ENCODE data around the gene SRR.
"Not testable (repeated sequence)": the region's sequence is repeated elsewhere in the genome, so short reads cannot be mapped to it uniquely, and the experiment has no call there.

SRR gene

GRCh38 chr17:2303204-2304188, at the start of gene SRR, which contains the start of gene SMG6:
TSS of gene SRR (plus strand) at chr17:2303950. CDS start at chr17:2315561, 11,611 bp downstream.
TSS of gene SMG6 (minus strand) at chr17:2303785. CDS start at chr17:2303720, 65 bp downstream.
- peak; percentile 79 for DNase-seq (ENCODE audit: low read depth)

GRCh38 chr17:2258830-2259229, 44.9 kb upstream of the SRR start:
- not testable (repeated sequence) for DNase-seq (ENCODE audit: low read depth)

GRCh38 chr17:2259769-2260536, 43.8 kb upstream of the SRR start:
- no peak for DNase-seq (ENCODE audit: low read depth)

GRCh38 chr17:2262135-2262587, 41.6 kb upstream of the SRR start:
- DNase-seq (ENCODE audit: low read depth), result peak; percentile 73

- no peak for DNase-seq (ENCODE audit: low read depth)
These were observed 40.3 kb upstream of the SRR start for GRCh38 chr17:2263183-2264066.

- no peak for DNase-seq (ENCODE audit: low read depth)
These were observed 39.5 kb upstream of the SRR start for GRCh38 chr17:2264067-2264860.

- DNase-seq (ENCODE audit: low read depth), result not testable (repeated sequence)
These were observed 38.6 kb upstream of the SRR start for GRCh38 chr17:2265166-2265565.

- DNase-seq (ENCODE audit: low read depth), result no peak
These were observed 37.5 kb upstream of the SRR start for GRCh38 chr17:2266045-2266864.

- DNase-seq (ENCODE audit: low read depth), result no peak
These were observed 36.9 kb upstream of the SRR start for GRCh38 chr17:2266865-2267228.

GRCh38 chr17:2267354-2267753, 36.4 kb upstream of the SRR start:
- DNase-seq (ENCODE audit: low read depth), result no peak

GRCh38 chr17:2271985-2272702, 31.6 kb upstream of the SRR start:
- DNase-seq (ENCODE audit: low read depth), result no peak

GRCh38 chr17:2274414-2274813, 29.3 kb upstream of the SRR start:
- no peak for DNase-seq (ENCODE audit: low read depth)

GRCh38 chr17:2275722-2276121, 28.0 kb upstream of the SRR start:
- DNase-seq (ENCODE audit: low read depth), result no peak

- DNase-seq (ENCODE audit: low read depth), result no peak
These were observed 26.1 kb upstream of the SRR start for GRCh38 chr17:2277429-2278170.

- no peak for DNase-seq (ENCODE audit: low read depth)
These were observed 24.0 kb upstream of the SRR start for GRCh38 chr17:2279707-2280106.

GRCh38 chr17:2282297-2282873, 21.4 kb upstream of the SRR start:
- peak; percentile 69 for DNase-seq (ENCODE audit: low read depth)

GRCh38 chr17:2283302-2283701, 20.4 kb upstream of the SRR start:
- no peak for DNase-seq (ENCODE audit: low read depth)

GRCh38 chr17:2289878-2290478, 13.8 kb upstream of the SRR start:
- no peak for DNase-seq (ENCODE audit: low read depth)

All from stromal cell of bone marrow (primary cell).